HG03045 (cell line): ENCODE data around the gene PSAPL1.

Experiments
- ATAC-seq: cut with Tn5 transposase; IDR thresholded peaks from one replicate; pipeline ENCODE4 v1.9.1; 2021; ENCODE audit warnings: mild to moderate bottlenecking, moderate library complexity; ENCODE audit not compliant: unreplicated experiment

PSAPL1 gene

GRCh38 chr4:7398104-7398423, 36.7 kb downstream of the PSAPL1 start:
- ATAC-seq = no peak

GRCh38 chr4:7397206-7398103, 37.3 kb downstream of the PSAPL1 start:
- no peak for ATAC-seq

- no peak for ATAC-seq
These were observed 38.4 kb downstream of the PSAPL1 start for GRCh38 chr4:7396186-7396910.

GRCh38 chr4:7395645-7396044, 39.1 kb downstream of the PSAPL1 start:
- no peak for ATAC-seq

- ATAC-seq = no peak
These were observed 39.9 kb downstream of the PSAPL1 start for GRCh38 chr4:7394681-7395451.

GRCh38 chr4:7393601-7394575, 40.8 kb downstream of the PSAPL1 start:
- no peak for ATAC-seq

GRCh38 chr4:7392438-7393421, 42.0 kb downstream of the PSAPL1 start:
- ATAC-seq = no peak

GRCh38 chr4:7391637-7392437, 42.9 kb downstream of the PSAPL1 start:
- no peak for ATAC-seq

GRCh38 chr4:7390906-7391636, 43.7 kb downstream of the PSAPL1 start:
- no peak for ATAC-seq

GRCh38 chr4:7390336-7390735, 44.4 kb downstream of the PSAPL1 start:
- ATAC-seq = no peak

GRCh38 chr4:7389719-7390118, 45.0 kb downstream of the PSAPL1 start:
- no peak for ATAC-seq

GRCh38 chr4:7389101-7389701, 45.5 kb downstream of the PSAPL1 start:
- no peak for ATAC-seq

- ATAC-seq = no peak
These were observed 46.1 kb downstream of the PSAPL1 start for GRCh38 chr4:7388627-7389026.

- no peak for ATAC-seq
These were observed 46.8 kb downstream of the PSAPL1 start for GRCh38 chr4:7387925-7388324.

- ATAC-seq = no peak
These were observed 49.5 kb downstream of the PSAPL1 start for GRCh38 chr4:7384929-7385890.
